ENCODE measurements around the gene CPA5. TPM values are rescaled to one million over a fixed set of nuclear protein-coding genes. Genes with fewer than 3 reads are reported as not detected.

The CPA5 gene
- polyA plus RNA-seq, 3 donors = not detected

DNA sequence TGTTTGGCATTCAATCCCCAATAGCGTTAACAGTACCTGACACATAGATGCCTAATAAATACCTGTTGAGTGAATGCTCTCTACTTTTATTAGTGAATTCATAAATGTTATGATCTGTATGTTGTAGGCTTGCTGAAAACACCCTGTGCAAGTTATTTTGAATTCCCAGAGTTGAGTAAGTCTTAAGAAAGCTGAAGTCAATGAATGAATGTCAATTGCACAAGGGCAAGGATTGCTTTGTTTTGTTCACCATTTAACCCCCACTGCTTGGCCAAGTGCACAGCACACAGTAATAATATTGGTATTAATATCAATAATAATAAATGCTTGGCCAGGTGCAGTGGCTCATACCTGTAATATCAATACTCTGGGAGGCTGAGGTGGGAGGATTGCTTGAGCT is 45.9 kb downstream of the CPA5 start:
- Mint-ChIP-seq H3K4me1 (peaks cover 19% of the 10 kb centered on the region), H3K9me3 (peaks cover 0 to 5% (median 2%) of the 10 kb centered on the region in 7 donors), H3K27ac (no peak overlapping the region), H3K27me3 (ENCODE audit: low read depth in 3 of 3) (peaks cover 0 to 3% (median 0%) of the 10 kb centered on the region in 3 donors), H3K36me3 (peaks cover 0 to 2% of the 10 kb centered on the region in 2 donors), H3K4me3 (no peak overlapping the region)
- H2AFZ ChIP-seq (ENCODE audit: insufficient read depth, low read depth, low read length, poor library complexity, severe bottlenecking) = no peak overlapping the region
- H4K20me1 ChIP-seq (ENCODE audit: insufficient read depth, low read length) = no peaks in the 10 kb centered on the region
- no peaks in the 10 kb centered on the region for H3K36me3 ChIP-seq (replicated peaks in 1 of 2; ENCODE audit: control insufficient read depth in 1 of 2, insufficient read depth in 2 of 2, low read length in 2 of 2)
- H3K4me2 ChIP-seq (replicated peaks; ENCODE audit: extremely low read depth, low read length, poor library complexity, severe bottlenecking) = no peak overlapping the region
- H3K27ac ChIP-seq (ENCODE audit: low read depth in 1 of 2, low read length in 2 of 2) = no peak overlapping the region
- H3K9ac ChIP-seq (ENCODE audit: insufficient read depth, low read length, poor library complexity, severe bottlenecking) = no peak overlapping the region
- no peaks in the 10 kb centered on the region for H3K79me2 ChIP-seq (ENCODE audit: insufficient read depth, low read length)
- H3K4me1 ChIP-seq (ENCODE audit: control insufficient read depth in 1 of 2, insufficient read depth in 2 of 2, low read length in 2 of 2) = peaks cover 10 to 15% of the 10 kb centered on the region in 2 donors
- H3K4me3 ChIP-seq (replicated peaks in 1 of 3; ENCODE audit: low read depth in 2 of 3, low read length in 3 of 3) = no peak overlapping the region
- TF ChIP-seq, protein P1, sequence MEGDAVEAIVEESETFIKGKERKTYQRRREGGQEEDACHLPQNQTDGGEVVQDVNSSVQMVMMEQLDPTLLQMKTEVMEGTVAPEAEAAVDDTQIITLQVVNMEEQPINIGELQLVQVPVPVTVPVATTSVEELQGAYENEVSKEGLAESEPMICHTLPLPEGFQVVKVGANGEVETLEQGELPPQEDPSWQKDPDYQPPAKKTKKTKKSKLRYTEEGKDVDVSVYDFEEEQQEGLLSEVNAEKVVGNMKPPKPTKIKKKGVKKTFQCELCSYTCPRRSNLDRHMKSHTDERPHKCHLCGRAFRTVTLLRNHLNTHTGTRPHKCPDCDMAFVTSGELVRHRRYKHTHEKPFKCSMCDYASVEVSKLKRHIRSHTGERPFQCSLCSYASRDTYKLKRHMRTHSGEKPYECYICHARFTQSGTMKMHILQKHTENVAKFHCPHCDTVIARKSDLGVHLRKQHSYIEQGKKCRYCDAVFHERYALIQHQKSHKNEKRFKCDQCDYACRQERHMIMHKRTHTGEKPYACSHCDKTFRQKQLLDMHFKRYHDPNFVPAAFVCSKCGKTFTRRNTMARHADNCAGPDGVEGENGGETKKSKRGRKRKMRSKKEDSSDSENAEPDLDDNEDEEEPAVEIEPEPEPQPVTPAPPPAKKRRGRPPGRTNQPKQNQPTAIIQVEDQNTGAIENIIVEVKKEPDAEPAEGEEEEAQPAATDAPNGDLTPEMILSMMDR (IDR thresholded peaks at IDR 0.05) = no peak
- intact Hi-C loops (cut with micrococcal nuclease) = no loop called here
- no peaks in the 10 kb centered on the region for H3K9me3 ChIP-seq (replicated peaks in 1 of 2; ENCODE audit: control insufficient read depth in 1 of 2, insufficient read depth in 1 of 2, low read length in 2 of 2)
- DNase-seq = no peak
- WGBS (ENCODE audit: insufficient coverage) = no CpG with 5 or more reads among the region's 1 CpG
- no peaks in the 10 kb centered on the region for H3K27me3 ChIP-seq (ENCODE audit: control insufficient read depth in 2 of 2, insufficient read depth in 2 of 2, low read length in 2 of 2)

DNA sequence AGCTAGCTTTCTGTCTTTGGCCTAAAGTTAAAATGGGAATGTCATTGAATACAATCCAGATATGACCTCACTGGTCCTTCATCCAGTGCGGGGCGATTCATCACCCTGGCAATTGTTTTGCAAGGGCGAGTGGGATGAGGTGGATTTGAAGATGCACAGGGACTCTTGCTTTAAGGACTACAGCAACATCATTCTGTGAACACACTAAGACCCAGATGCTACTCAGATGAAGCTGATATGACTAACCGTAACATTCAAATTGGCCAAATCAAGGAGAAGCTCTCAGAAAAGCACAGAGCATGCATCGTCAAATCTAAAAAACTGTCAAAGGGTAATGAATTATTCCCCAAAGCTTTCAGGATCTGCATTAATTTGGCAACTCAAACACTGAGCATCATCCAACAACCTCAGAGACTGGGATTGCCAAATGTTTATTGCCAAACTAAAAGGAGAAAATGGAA is 48.5 kb downstream of the CPA5 start:
- TF ChIP-seq, protein P1 (IDR thresholded peaks at IDR 0.05) = no peak
- 62% methylated on average over 2 of the region's 5 CpGs for WGBS (ENCODE audit: insufficient coverage)
- H3K27ac ChIP-seq (ENCODE audit: low read depth in 1 of 2, low read length in 2 of 2) = no peak overlapping the region
- DNase-seq = no peak
- Mint-ChIP-seq H3K4me1 (peaks cover 21% of the 10 kb centered on the region), H3K4me3 (no peak overlapping the region), H3K36me3 (peaks cover 0 to 5% of the 10 kb centered on the region in 2 donors), H3K27ac (no peak overlapping the region), H3K9me3 (peaks cover 0 to 5% (median 2%) of the 10 kb centered on the region in 7 donors), H3K27me3 (ENCODE audit: low read depth in 3 of 3) (peaks cover 0 to 2% (median 0%) of the 10 kb centered on the region in 3 donors)
- H3K36me3 ChIP-seq (replicated peaks in 1 of 2; ENCODE audit: control insufficient read depth in 1 of 2, insufficient read depth in 2 of 2, low read length in 2 of 2) = no peaks in the 10 kb centered on the region
- H3K79me2 ChIP-seq (ENCODE audit: insufficient read depth, low read length) = no peaks in the 10 kb centered on the region
- H3K4me3 ChIP-seq (replicated peaks in 1 of 3; ENCODE audit: low read depth in 2 of 3, low read length in 3 of 3) = no peak overlapping the region
- H3K4me2 ChIP-seq (replicated peaks; ENCODE audit: extremely low read depth, low read length, poor library complexity, severe bottlenecking) = no peak overlapping the region
- no peaks in the 10 kb centered on the region for H3K9me3 ChIP-seq (replicated peaks in 1 of 2; ENCODE audit: control insufficient read depth in 1 of 2, insufficient read depth in 1 of 2, low read length in 2 of 2)
- no peaks in the 10 kb centered on the region for H4K20me1 ChIP-seq (ENCODE audit: insufficient read depth, low read length)
- no peak overlapping the region for H2AFZ ChIP-seq (ENCODE audit: insufficient read depth, low read depth, low read length, poor library complexity, severe bottlenecking)
- peaks cover 11 to 15% of the 10 kb centered on the region in 2 donors for H3K4me1 ChIP-seq (ENCODE audit: control insufficient read depth in 1 of 2, insufficient read depth in 2 of 2, low read length in 2 of 2)
- intact Hi-C loops (cut with micrococcal nuclease) = no loop called here
- H3K9ac ChIP-seq (ENCODE audit: insufficient read depth, low read length, poor library complexity, severe bottlenecking) = no peak overlapping the region
- H3K27me3 ChIP-seq (ENCODE audit: control insufficient read depth in 2 of 2, insufficient read depth in 2 of 2, low read length in 2 of 2) = no peaks in the 10 kb centered on the region
